ENCODE measurements around the gene PRR23B. TPM values are rescaled to one million over a fixed set of nuclear protein-coding genes. Genes with fewer than 3 reads are reported as not detected.

PRR23B gene
- total RNA-seq, 2 donors from 2014 or later: 0.80 TPM; not detected in 1

- 85% methylated on average over 1 of the region's 1 CpG for WGBS
- no peak overlapping the region for H3K27ac ChIP-seq
- H3K4me3 ChIP-seq: no peak overlapping the region
- DNase-seq (ENCODE audit: low spot score): no peak
- H3K4me1 ChIP-seq (replicated peaks): no peaks in the 10 kb centered on the region
- H3K9me3 ChIP-seq: no peaks in the 10 kb centered on the region
- no peaks in the 10 kb centered on the region for H3K27me3 ChIP-seq (replicated peaks; ENCODE audit: insufficient read depth)
- intact Hi-C loops (cut with DNase I): no loop called here
- no peak for TF ChIP-seq POLR2AphosphoS5 (IDR thresholded peaks at IDR 0.05)
- no peak for TF ChIP-seq CTCF (IDR thresholded peaks at IDR 0.05)
- no peak for TF ChIP-seq POLR2A (IDR thresholded peaks at IDR 0.05)
- no peaks in the 10 kb centered on the region for H3K36me3 ChIP-seq
Measured at GRCh38 chr3:138995706-138996105, 25.0 kb downstream of the PRR23B start.

GRCh38 chr3:138987181-138987580 is 33.5 kb downstream of the PRR23B start:
- H3K27me3 ChIP-seq (replicated peaks; ENCODE audit: insufficient read depth): no peaks in the 10 kb centered on the region
- WGBS: 90% methylated on average over 2 of the region's 2 CpGs
- DNase-seq (ENCODE audit: low spot score): no peak
- H3K27ac ChIP-seq: no peak overlapping the region
- no peak overlapping the region for H3K4me3 ChIP-seq
- intact Hi-C loops (cut with DNase I): no loop called here
- no peaks in the 10 kb centered on the region for H3K4me1 ChIP-seq (replicated peaks)
- no peaks in the 10 kb centered on the region for H3K36me3 ChIP-seq
- H3K9me3 ChIP-seq: no peaks in the 10 kb centered on the region
- TF ChIP-seq CTCF (IDR thresholded peaks at IDR 0.05) (no peak), POLR2A (IDR thresholded peaks at IDR 0.05) (no peak), POLR2AphosphoS5 (IDR thresholded peaks at IDR 0.05) (no peak)

- 38% methylated on average over 4 of the region's 4 CpGs for WGBS
- no peak for DNase-seq (ENCODE audit: low spot score)
- Histone ChIP-seq H3K36me3 (no peaks in the 10 kb centered on the region), H3K27me3 (replicated peaks; ENCODE audit: insufficient read depth) (no peaks in the 10 kb centered on the region), H3K27ac (no peak overlapping the region), H3K9me3 (no peaks in the 10 kb centered on the region), H3K4me1 (replicated peaks) (no peaks in the 10 kb centered on the region), H3K4me3 (no peak overlapping the region)
- TF ChIP-seq POLR2A (IDR thresholded peaks at IDR 0.05): no peak
- no peak for TF ChIP-seq POLR2AphosphoS5 (IDR thresholded peaks at IDR 0.05)
- no peak for TF ChIP-seq CTCF (IDR thresholded peaks at IDR 0.05)
- intact Hi-C loops (cut with DNase I): no loop called here
Measured at GRCh38 chr3:138985932-138986331, 34.8 kb downstream of the PRR23B start.

GRCh38 chr3:138984816-138985215 is 35.9 kb downstream of the PRR23B start:
- no peak for DNase-seq (ENCODE audit: low spot score)
- TF ChIP-seq CTCF (IDR thresholded peaks at IDR 0.05) (no peak), POLR2A (IDR thresholded peaks at IDR 0.05) (no peak), POLR2AphosphoS5 (IDR thresholded peaks at IDR 0.05) (no peak)
- Histone ChIP-seq H3K27me3 (replicated peaks; ENCODE audit: insufficient read depth) (no peaks in the 10 kb centered on the region), H3K36me3 (no peaks in the 10 kb centered on the region), H3K4me3 (no peak overlapping the region), H3K27ac (no peak overlapping the region), H3K4me1 (replicated peaks) (no peaks in the 10 kb centered on the region), H3K9me3 (no peaks in the 10 kb centered on the region)
- WGBS: 34% methylated on average over 3 of the region's 3 CpGs
- intact Hi-C loops (cut with DNase I): no loop called here

GRCh38 chr3:138976047-138976446 is 44.7 kb downstream of the PRR23B start:
- DNase-seq (ENCODE audit: low spot score): no peak

More at GRCh38 chr3:138976047-138976446, 44.7 kb downstream of the PRR23B start:
- intact Hi-C loops (cut with DNase I): no loop called here
- Histone ChIP-seq H3K36me3 (no peaks in the 10 kb centered on the region), H3K27ac (no peak overlapping the region), H3K4me1 (replicated peaks) (no peaks in the 10 kb centered on the region), H3K27me3 (replicated peaks; ENCODE audit: insufficient read depth) (no peaks in the 10 kb centered on the region), H3K9me3 (no peaks in the 10 kb centered on the region), H3K4me3 (no peak overlapping the region)
- no peak for TF ChIP-seq CTCF (IDR thresholded peaks at IDR 0.05)
- no peak for TF ChIP-seq POLR2AphosphoS5 (IDR thresholded peaks at IDR 0.05)
- no peak for TF ChIP-seq POLR2A (IDR thresholded peaks at IDR 0.05)
